SU-DHL-6 (cell line): ENCODE data around the gene SPESP1.

Experiments used
- CTCF ChIP-seq: fragments of 200-600 bp; sonication (generic); IDR thresholded peaks from one replicate; pipeline ENCODE4 v1.5.1; 2017; ENCODE audit warnings: antibody characterized with exemption, mild to moderate bottlenecking, low read length, moderate library complexity; ENCODE audit not compliant: insufficient read depth, poor library complexity, severe bottlenecking
- EZH2phosphoT487 ChIP-seq: fragments of 200-600 bp; sonication (generic), shearing (Covaris generic); conservative IDR thresholded peaks from 2 replicates; pipeline ENCODE4 v1.6.1; 2018; ENCODE audit warnings: mild to moderate bottlenecking, antibody characterized with exemption, low read length, moderate library complexity, mixed read lengths

DNA sequence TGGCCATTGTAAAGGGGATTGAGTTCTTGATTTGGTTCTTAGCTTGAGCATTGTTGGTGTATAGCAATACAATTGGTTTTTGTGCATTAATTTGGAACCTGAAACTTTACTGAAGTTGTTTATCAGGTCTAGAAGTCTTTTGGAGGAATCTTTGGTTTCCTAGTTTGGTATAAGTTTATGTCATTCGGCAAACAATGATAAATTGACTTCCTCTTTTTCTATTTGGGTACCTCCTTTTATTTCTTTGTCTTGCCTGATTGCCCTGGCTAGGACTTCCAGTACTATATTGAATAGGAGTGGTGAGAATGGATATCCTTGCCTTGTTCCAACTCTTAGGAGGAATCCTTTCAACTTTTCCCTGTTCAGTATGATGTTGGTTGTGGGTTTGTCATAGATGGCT, 32.1 kb downstream of the SPESP1 start:
- TF ChIP-seq CTCF, result no peak
- TF ChIP-seq EZH2phosphoT487, result no peak
